OCI-LY3 (cell line): ENCODE results near the gene GDAP2.

ENCODE experiments used
- H2AFZ ChIP-seq: fragments of 200-600, 300-600 bp; shearing (Covaris generic); 2 replicates; pipeline ENCODE4 v1.6.0; 2014; ENCODE audit warnings: antibody characterized with exemption, low read depth, low read length
- H3K27ac ChIP-seq: fragments of 200-600, 300-600 bp; sonication (generic); 2 replicates; pipeline ENCODE4 v1.5.1; 2014; ENCODE audit warnings: mild to moderate bottlenecking, low read length, moderate library complexity, mixed read lengths
- H3K27me3 ChIP-seq: fragments of 200-600, 300-600 bp; sonication (generic); 2 replicates; pipeline ENCODE4 v1.6.1; 2014; ENCODE audit warnings: low read depth, low read length, mixed read lengths
- H3K36me3 ChIP-seq: fragments of 200-600, 300-600 bp; sonication (generic); replicated peaks from 2 replicates; pipeline ENCODE3; 2014; ENCODE audit warnings: low read depth, low read length, mixed read lengths
- H3K4me1 ChIP-seq: fragments of 300-600, 200-600 bp; sonication (generic); 2 replicates; pipeline ENCODE4 v1.6.1; 2014; ENCODE audit warnings: low read length, mixed read lengths
- H3K4me2 ChIP-seq: fragments of 200-600, 300-600 bp; sonication (generic); 2 replicates; pipeline ENCODE4 v1.6.1; 2014; ENCODE audit warnings: low read length, mixed read lengths
- H3K4me3 ChIP-seq: fragments of 300-600, 200-600 bp; sonication (generic); 2 replicates; pipeline ENCODE4 v1.5.1; 2014; ENCODE audit warnings: antibody characterized with exemption, mild to moderate bottlenecking, low read length, moderate library complexity
- H3K79me2 ChIP-seq: fragments of 300-600, 200-600 bp; shearing (Covaris generic); 2 replicates; pipeline ENCODE4 v1.6.1; 2014; ENCODE audit warnings: mild to moderate bottlenecking, low read length, mixed read lengths
- H3K9ac ChIP-seq: fragments of 300-600, 200-600 bp; shearing (Covaris generic); 2 replicates; pipeline ENCODE4 v1.6.0; 2014; ENCODE audit warnings: mild to moderate bottlenecking, low read length, moderate library complexity
- H3K9me3 ChIP-seq: fragments of 200-600, 300-600 bp; shearing (Covaris generic); 2 replicates; pipeline ENCODE4 v1.6.1; 2014; ENCODE audit warnings: low read length, mixed read lengths; ENCODE audit not compliant: insufficient read depth
- H4K20me1 ChIP-seq: fragments of 200-600, 300-600 bp; sonication (generic); 2 replicates; pipeline ENCODE4 v1.6.1; 2016; ENCODE audit warnings: low read length, mixed read lengths; ENCODE audit not compliant: insufficient read depth
- CTCF ChIP-seq: fragments of 200-600, 300-600 bp; sonication (generic); IDR thresholded peaks from 2 replicates; pipeline ENCODE4 v1.5.1; 2014; ENCODE audit warnings: antibody characterized with exemption, low read length, low read depth
- EZH2phosphoT487 ChIP-seq: fragments of 200-600 bp; shearing (Covaris generic); IDR thresholded peaks from 2 replicates; pipeline ENCODE4 v1.6.1; 2018; ENCODE audit warnings: antibody characterized with exemption, mixed run types, low read depth

The GDAP2 gene

GRCh38 chr1:117836069-117836468, 93.4 kb downstream of the GDAP2 start:
- no peaks in the 10 kb centered on the region for H4K20me1 ChIP-seq
- H3K9ac ChIP-seq = no peak overlapping the region
- TF ChIP-seq EZH2phosphoT487 (no peak), CTCF (no peak)
- H3K4me1 ChIP-seq = no peaks in the 10 kb centered on the region
- H3K4me3 ChIP-seq = no peak overlapping the region
- no peak overlapping the region for H3K4me2 ChIP-seq
- H3K9me3 ChIP-seq = no peaks in the 10 kb centered on the region
- H2AFZ ChIP-seq = no peak overlapping the region
- no peak overlapping the region for H3K27ac ChIP-seq
- no peaks in the 10 kb centered on the region for H3K79me2 ChIP-seq
- H3K36me3 ChIP-seq = no peaks in the 10 kb centered on the region
- H3K27me3 ChIP-seq = no peaks in the 10 kb centered on the region

GRCh38 chr1:117834416-117834815, 95.0 kb downstream of the GDAP2 start:
- H3K4me3 ChIP-seq = no peak overlapping the region
- H3K9me3 ChIP-seq = no peaks in the 10 kb centered on the region
- no peak overlapping the region for H3K4me2 ChIP-seq
- no peak overlapping the region for H2AFZ ChIP-seq
- no peak overlapping the region for H3K27ac ChIP-seq
- no peaks in the 10 kb centered on the region for H3K36me3 ChIP-seq
- no peaks in the 10 kb centered on the region for H3K27me3 ChIP-seq
- no peaks in the 10 kb centered on the region for H3K4me1 ChIP-seq
- H4K20me1 ChIP-seq = no peaks in the 10 kb centered on the region
- no peak overlapping the region for H3K9ac ChIP-seq
- TF ChIP-seq EZH2phosphoT487 (no peak), CTCF (no peak)
- H3K79me2 ChIP-seq = no peaks in the 10 kb centered on the region

- H3K79me2 ChIP-seq = no peaks in the 10 kb centered on the region
- H3K4me3 ChIP-seq = no peak overlapping the region
- H3K4me1 ChIP-seq = no peaks in the 10 kb centered on the region
- H3K9ac ChIP-seq = no peak overlapping the region
- H3K27me3 ChIP-seq = no peaks in the 10 kb centered on the region
- no peaks in the 10 kb centered on the region for H3K36me3 ChIP-seq
- H4K20me1 ChIP-seq = no peaks in the 10 kb centered on the region
- H2AFZ ChIP-seq = no peak overlapping the region
- H3K4me2 ChIP-seq = no peak overlapping the region
- no peak overlapping the region for H3K27ac ChIP-seq
- H3K9me3 ChIP-seq = no peaks in the 10 kb centered on the region
- TF ChIP-seq CTCF (no peak), EZH2phosphoT487 (no peak)
These were observed 97.0 kb downstream of the GDAP2 start for GRCh38 chr1:117832453-117832852.

GRCh38 chr1:117830222-117830621, 99.2 kb downstream of the GDAP2 start:
- no peaks in the 10 kb centered on the region for H3K79me2 ChIP-seq
- H3K36me3 ChIP-seq = no peaks in the 10 kb centered on the region
- no peak overlapping the region for H3K9ac ChIP-seq
- no peak overlapping the region for H3K4me2 ChIP-seq
- H4K20me1 ChIP-seq = no peaks in the 10 kb centered on the region
- H2AFZ ChIP-seq = no peak overlapping the region
- H3K27me3 ChIP-seq = no peaks in the 10 kb centered on the region
- TF ChIP-seq CTCF (no peak), EZH2phosphoT487 (no peak)
- H3K27ac ChIP-seq = no peak overlapping the region
- no peaks in the 10 kb centered on the region for H3K4me1 ChIP-seq
- H3K4me3 ChIP-seq = no peak overlapping the region
- no peaks in the 10 kb centered on the region for H3K9me3 ChIP-seq
